SU-DHL-6 (cell line): ENCODE results near the gene NTNG1.

Experiments
- H2AFZ ChIP-seq: fragments of 200-600 bp; sonication (generic); 2 replicates; pipeline ENCODE4 v1.6.1; 2014; ENCODE audit warnings: low read depth, mild to moderate bottlenecking, moderate library complexity, mixed read lengths, antibody characterized with exemption, low read length; ENCODE audit not compliant: severe bottlenecking
- H3F3A ChIP-seq: fragments of 200-600 bp; shearing (Covaris generic); 2 replicates; pipeline ENCODE4 v1.6.0; 2016; ENCODE audit warnings: antibody characterized with exemption, mild to moderate bottlenecking; ENCODE audit not compliant: insufficient read depth
- H3K27ac ChIP-seq: fragments of 200-600 bp; sonication (generic); 2 replicates; pipeline ENCODE4 v1.5.1; 2016; ENCODE audit warnings: low read depth, mild to moderate bottlenecking, low read length, moderate library complexity, mixed read lengths
- H3K27me3 ChIP-seq: fragments of 200-600 bp; sonication (generic), shearing (Covaris generic); 2 replicates; pipeline ENCODE4 v1.6.0; 2014; ENCODE audit warnings: mild to moderate bottlenecking, low read length
- H3K36me3 ChIP-seq: fragments of 200-600 bp; sonication (generic); 2 replicates; pipeline ENCODE4 v1.6.1; 2014; ENCODE audit warnings: mild to moderate bottlenecking, low read length, mixed read lengths
- H3K4me2 ChIP-seq: fragments of 300-600, 200-600 bp; shearing (Covaris generic), sonication (generic); 2 replicates; pipeline ENCODE4 v1.6.0; 2014; ENCODE audit warnings: low read length, low read depth, mild to moderate bottlenecking; ENCODE audit not compliant: poor library complexity, severe bottlenecking
- H3K4me3 ChIP-seq: fragments of 200-600 bp; sonication (generic); 2 replicates; pipeline ENCODE4 v1.5.1; 2014; ENCODE audit warnings: antibody characterized with exemption, low read length, mild to moderate bottlenecking, mixed read lengths; ENCODE audit not compliant: insufficient read depth, poor library complexity, severe bottlenecking
- H3K79me2 ChIP-seq: fragments of 200-600 bp; sonication (generic); 2 replicates; pipeline ENCODE4 v1.6.1; 2014; ENCODE audit warnings: mild to moderate bottlenecking, low read length, moderate library complexity; ENCODE audit not compliant: insufficient read depth
- H3K9ac ChIP-seq: fragments of 200-600 bp; sonication (generic); 2 replicates; pipeline ENCODE4 v1.7.0; 2014; ENCODE audit warnings: mild to moderate bottlenecking, low read length
- H3K9me2 ChIP-seq: fragments of 200-600 bp; sonication (generic); replicated peaks from 2 replicates; pipeline ENCODE4 v1.6.1; 2014; ENCODE audit warnings: low read length; ENCODE audit not compliant: insufficient read depth
- H3K9me3 ChIP-seq: fragments of 200-600 bp; sonication (generic); 2 replicates; pipeline ENCODE4 v1.6.1; 2014; ENCODE audit warnings: low read length, mixed read lengths; ENCODE audit not compliant: insufficient read depth
- H4K20me1 ChIP-seq: fragments of 200-600 bp; sonication (generic); 2 replicates; pipeline ENCODE4 v1.6.1; 2014; ENCODE audit warnings: low read depth, mild to moderate bottlenecking, antibody characterized with exemption, low read length, moderate library complexity, mixed read lengths
- EZH2phosphoT487 ChIP-seq: fragments of 200-600 bp; sonication (generic), shearing (Covaris generic); conservative IDR thresholded peaks from 2 replicates; pipeline ENCODE4 v1.6.1; 2018; ENCODE audit warnings: mild to moderate bottlenecking, antibody characterized with exemption, low read length, moderate library complexity, mixed read lengths
- TF ChIP-seq, protein P1 (sequence below): fragments of 200-600 bp; sonication (generic); IDR thresholded peaks from one replicate; pipeline ENCODE4 v1.5.1; 2017; ENCODE audit warnings: antibody characterized with exemption, mild to moderate bottlenecking, low read length, moderate library complexity; ENCODE audit not compliant: insufficient read depth, poor library complexity, severe bottlenecking

Gene NTNG1

DNA sequence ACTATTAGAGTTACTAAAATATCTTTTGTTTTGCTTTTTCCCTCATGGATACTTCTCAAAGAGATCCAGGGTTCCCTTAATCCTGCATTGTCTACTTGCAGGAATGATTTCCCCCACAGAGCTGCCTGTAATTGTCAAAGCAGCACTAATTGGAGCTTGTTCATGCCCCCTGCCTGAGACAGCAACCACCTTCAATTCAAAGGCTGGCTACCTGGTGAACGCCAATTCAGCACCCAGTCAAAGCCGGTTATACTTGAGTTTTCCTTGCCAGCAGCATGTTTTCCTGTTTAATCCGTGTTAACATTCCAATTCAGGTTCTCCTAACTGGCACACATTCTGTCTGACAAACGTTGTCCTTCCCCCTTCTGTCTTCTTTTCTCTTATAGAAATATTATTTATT, 382.9 kb downstream of the NTNG1 start:
- no peak overlapping the region for H3K4me3 ChIP-seq
- no peaks in the 10 kb centered on the region for H4K20me1 ChIP-seq
- no peak overlapping the region for H3K27ac ChIP-seq
- H3K9ac ChIP-seq = no peak overlapping the region
- H3K9me2 ChIP-seq = no peaks in the 10 kb centered on the region
- H3F3A ChIP-seq = no peaks in the 10 kb centered on the region
- TF ChIP-seq, protein P1, sequence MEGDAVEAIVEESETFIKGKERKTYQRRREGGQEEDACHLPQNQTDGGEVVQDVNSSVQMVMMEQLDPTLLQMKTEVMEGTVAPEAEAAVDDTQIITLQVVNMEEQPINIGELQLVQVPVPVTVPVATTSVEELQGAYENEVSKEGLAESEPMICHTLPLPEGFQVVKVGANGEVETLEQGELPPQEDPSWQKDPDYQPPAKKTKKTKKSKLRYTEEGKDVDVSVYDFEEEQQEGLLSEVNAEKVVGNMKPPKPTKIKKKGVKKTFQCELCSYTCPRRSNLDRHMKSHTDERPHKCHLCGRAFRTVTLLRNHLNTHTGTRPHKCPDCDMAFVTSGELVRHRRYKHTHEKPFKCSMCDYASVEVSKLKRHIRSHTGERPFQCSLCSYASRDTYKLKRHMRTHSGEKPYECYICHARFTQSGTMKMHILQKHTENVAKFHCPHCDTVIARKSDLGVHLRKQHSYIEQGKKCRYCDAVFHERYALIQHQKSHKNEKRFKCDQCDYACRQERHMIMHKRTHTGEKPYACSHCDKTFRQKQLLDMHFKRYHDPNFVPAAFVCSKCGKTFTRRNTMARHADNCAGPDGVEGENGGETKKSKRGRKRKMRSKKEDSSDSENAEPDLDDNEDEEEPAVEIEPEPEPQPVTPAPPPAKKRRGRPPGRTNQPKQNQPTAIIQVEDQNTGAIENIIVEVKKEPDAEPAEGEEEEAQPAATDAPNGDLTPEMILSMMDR = no peak
- no peak for TF ChIP-seq EZH2phosphoT487
- no peak overlapping the region for H2AFZ ChIP-seq
- H3K36me3 ChIP-seq = no peaks in the 10 kb centered on the region
- H3K27me3 ChIP-seq = no peaks in the 10 kb centered on the region
- H3K4me2 ChIP-seq = no peak overlapping the region
- no peaks in the 10 kb centered on the region for H3K79me2 ChIP-seq
- H3K9me3 ChIP-seq = no peaks in the 10 kb centered on the region

DNA sequence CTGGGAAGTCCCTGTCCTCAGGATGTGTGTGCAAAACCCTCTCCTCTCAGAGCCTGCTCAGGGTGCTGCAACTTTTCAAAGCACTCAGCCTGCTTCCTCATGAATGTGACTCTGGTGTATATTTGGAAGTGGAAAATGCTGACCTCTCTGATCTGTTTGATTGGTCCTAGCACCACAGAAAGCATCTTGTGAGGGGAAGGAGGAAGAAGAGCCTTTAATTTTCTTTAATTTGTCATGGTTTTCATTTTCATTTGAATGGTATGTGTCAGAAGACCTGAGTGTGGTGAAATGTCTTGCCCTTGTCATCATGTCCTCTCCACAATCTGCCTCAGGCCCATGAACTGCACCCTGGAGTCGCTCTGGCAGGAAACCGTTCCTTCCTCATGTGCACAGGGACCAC, 383.5 kb downstream of the NTNG1 start:
- no peak overlapping the region for H3K4me2 ChIP-seq
- no peaks in the 10 kb centered on the region for H3K27me3 ChIP-seq
- H3K9me3 ChIP-seq = no peaks in the 10 kb centered on the region
- no peaks in the 10 kb centered on the region for H3K9me2 ChIP-seq
- H3K9ac ChIP-seq = no peak overlapping the region
- no peak overlapping the region for H2AFZ ChIP-seq
- H3F3A ChIP-seq = no peaks in the 10 kb centered on the region
- TF ChIP-seq EZH2phosphoT487 = no peak
- TF ChIP-seq, protein P1 = no peak
- H3K4me3 ChIP-seq = no peak overlapping the region
- no peaks in the 10 kb centered on the region for H3K79me2 ChIP-seq
- no peaks in the 10 kb centered on the region for H4K20me1 ChIP-seq
- H3K27ac ChIP-seq = no peak overlapping the region
- H3K36me3 ChIP-seq = no peaks in the 10 kb centered on the region

DNA sequence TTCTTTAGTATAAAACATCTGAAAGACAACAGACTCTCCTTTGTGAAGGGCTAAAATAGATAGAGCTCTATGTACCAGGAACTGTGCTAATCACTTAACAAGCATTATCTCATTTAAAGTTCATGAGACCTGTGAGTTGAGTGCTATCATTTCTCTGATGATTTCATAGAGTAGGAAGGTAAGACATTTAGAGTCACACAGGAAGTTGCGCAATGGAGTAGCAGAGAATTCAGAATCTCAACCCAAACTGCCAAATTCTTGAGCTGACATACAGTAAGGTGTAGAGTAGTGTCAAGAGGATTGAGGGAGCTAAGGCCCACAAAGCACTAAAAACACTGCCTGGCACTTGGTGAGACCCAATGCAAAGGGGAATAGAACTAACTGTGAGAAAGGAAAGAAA, 384.3 kb downstream of the NTNG1 start:
- no peaks in the 10 kb centered on the region for H3K9me3 ChIP-seq
- H3K36me3 ChIP-seq = no peaks in the 10 kb centered on the region
- H3K27ac ChIP-seq = no peak overlapping the region
- H4K20me1 ChIP-seq = no peaks in the 10 kb centered on the region
- H3K27me3 ChIP-seq = no peaks in the 10 kb centered on the region
- H3K79me2 ChIP-seq = no peaks in the 10 kb centered on the region
- no peaks in the 10 kb centered on the region for H3K9me2 ChIP-seq
- H3K4me2 ChIP-seq = no peak overlapping the region
- H3F3A ChIP-seq = no peaks in the 10 kb centered on the region
- H3K4me3 ChIP-seq = no peak overlapping the region
- TF ChIP-seq, protein P1 = no peak
- TF ChIP-seq EZH2phosphoT487 = no peak
- H3K9ac ChIP-seq = no peak overlapping the region
- no peak overlapping the region for H2AFZ ChIP-seq
